ENCODE measurements around the gene CNGB1.
"Not testable (repeated sequence)": the region's sequence is repeated elsewhere in the genome, so short reads cannot be mapped to it uniquely, and the experiment has no call there.

Gene CNGB1

GRCh38 chr16:57970970-57971369, at the start of gene CNGB1:
CNGB1 (minus strand) TSS chr16:57971128; CDS start chr16:57967286, 3,842 bp downstream.
- DNase-seq = no peak

DNA sequence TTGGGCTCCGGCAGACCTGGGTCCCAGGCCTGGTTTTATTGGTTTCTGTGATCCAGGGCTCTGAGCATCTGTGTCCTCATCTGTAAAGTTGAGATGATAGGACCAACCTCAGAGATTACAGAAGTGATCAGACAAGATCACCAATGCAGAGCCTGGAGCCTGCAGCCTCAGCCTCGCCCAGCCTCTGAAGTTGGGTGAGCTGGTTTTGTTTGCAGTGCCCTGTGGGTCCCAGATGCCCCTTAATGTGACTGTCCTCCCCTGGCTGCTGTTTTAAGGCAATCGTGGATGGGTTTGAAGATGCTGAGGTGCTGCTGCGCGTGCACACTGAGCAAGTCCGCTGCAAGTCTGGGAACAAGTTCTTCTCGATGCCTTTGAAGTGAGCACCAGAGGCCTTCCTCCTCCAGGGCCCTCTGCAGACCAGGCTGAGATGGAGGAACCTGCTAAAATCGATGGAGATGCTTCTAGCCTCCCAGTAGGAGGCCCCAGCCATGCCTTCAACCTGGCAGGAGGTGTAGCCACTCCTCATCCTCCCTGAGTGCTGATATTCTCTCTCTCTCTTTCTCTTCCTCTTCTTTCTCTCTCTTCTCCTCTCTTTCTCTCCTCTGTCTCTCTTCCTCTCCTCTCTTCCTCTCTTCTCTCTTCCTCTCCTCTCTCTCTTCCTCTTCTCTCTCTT, 49.1 kb upstream of the CNGB1 start:
- no peak for DNase-seq

DNA sequence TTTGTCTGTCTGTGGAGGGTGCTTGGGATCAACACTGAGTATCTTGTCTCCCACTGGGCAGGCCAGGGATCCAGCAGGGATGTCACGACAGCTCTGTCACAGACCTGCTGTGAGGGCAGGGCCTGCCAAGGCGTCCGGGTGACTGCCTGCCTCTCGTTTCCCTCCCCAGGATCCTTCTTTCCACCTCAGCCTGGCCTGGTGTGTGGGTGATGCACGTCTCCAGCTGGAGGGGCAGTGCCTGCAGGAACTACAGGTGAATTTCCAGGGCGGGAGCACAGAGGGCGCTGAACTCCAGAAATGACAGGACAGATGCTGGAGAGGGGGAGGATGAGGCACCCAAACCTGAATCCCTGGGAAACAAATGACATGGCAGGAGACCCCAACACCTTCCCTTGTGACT, 47.9 kb upstream of the CNGB1 start:
- DNase-seq = no peak

DNA sequence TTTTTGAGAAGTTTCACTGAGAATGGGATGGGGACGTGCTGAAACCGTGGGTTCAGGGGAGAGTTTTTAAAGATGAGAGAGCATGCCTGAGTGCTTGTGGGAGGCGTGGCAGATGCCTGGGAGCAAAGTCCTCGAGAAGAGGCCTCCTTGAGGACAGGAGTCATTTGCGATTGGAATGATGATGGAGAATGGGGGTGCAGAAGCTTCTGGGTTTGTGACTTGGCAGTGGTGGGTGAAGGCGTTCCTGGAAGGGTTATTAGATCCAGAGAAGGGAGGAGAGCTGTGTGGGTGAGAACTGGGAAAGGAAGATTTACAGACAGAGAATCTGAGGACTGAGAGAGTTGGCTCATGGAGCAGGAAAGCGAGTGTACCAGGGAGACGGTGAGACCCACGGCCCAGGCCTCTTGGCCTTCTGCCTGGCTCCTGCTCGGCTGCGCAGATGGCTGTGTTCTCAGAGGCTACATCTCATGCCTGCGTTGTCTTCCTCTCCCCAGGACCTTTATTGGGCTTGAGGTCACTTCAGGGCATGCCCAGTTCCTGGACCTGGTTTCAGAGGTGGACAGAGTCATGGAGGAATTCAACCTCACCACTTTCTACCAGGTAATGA, 46.0 kb upstream of the CNGB1 start:
- DNase-seq = no peak

- no peak for DNase-seq
Observed at GRCh38 chr16:58013201-58013956, 42.5 kb upstream of the CNGB1 start.

- no peak for DNase-seq
Observed at GRCh38 chr16:58012481-58012880, 41.6 kb upstream of the CNGB1 start.

DNA sequence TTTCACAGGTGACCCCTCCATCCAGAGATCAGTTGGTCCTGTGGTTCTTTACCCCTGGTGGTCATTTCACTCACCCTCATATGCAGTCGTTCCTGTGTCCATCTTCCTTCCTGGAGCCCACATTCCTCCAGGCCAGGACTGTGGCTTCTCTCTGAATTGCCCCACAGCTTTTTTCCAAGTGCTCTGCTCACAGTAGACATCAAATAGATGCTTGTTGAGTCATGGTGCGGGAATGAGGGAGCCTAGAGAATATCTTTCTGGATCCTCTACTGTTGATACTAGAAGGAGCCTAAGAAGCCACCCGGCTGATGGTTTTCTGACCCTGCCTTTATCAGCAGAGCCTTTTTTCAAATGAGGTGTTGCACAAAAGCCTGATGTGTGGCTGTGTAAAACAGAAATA, 40.7 kb upstream of the CNGB1 start:
- no peak for DNase-seq

DNA sequence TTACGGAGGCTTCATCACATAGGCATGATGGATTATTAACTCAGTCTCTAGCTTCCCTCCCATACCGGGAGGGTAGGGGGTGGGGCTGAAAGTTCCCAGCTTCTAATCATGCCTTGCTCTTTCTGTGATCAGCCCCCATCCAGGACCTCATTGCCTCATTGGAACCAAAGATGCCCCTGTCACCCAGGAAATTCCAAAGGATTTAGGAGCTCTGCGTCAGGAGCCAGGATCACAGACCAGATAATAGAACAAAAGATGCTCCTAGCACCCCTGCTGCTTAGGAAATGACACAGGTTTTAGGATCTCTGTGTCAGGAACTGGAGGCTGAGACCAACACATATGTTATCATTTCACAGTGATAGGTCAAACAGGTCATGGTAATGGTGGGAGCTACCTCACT, 40.0 kb upstream of the CNGB1 start:
- no peak for DNase-seq

- DNase-seq = no peak
Observed at GRCh38 chr16:58009856-58010416, 39.0 kb upstream of the CNGB1 start.

- DNase-seq = not testable (repeated sequence)
Observed at GRCh38 chr16:58004736-58005135, 33.8 kb upstream of the CNGB1 start.

DNA sequence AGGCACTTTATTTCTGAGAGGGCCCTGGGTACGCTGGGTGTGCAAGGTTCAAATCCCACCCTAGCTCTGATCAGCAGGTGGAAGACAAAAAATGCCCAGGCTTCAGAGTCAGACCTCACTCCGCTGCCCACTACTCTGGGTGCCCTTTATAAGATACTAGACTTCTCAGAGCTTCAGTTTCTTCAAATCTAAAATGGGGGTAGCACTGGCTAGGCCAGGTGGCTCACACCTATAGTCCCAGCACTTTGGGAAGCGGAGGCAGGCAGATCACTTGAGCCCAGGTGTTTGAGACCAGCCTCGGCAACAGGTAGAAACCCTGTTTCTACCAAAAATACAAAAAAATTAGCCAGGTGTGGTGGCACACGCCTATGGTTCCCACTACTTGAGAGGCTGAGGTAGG, 32.0 kb upstream of the CNGB1 start:
- no peak for DNase-seq

DNA sequence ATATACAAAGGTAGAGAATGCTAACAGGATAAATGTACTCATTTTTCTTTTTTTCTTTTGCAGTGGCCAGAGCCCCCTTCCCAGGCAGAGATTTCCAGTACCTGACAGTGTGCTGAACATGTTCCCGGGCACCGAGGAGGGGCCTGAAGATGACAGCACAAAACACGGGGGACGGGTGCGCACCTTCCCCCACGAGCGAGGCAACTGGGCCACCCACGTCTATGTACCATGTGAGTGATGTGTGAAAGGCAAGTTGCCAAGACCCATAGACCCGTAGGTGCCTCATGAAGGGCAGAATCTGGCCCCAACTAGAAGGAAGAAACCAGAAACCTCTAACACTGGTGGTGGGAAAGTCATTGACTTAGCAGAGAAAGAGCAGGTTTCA, 31.5 kb upstream of the CNGB1 start:
- DNase-seq = no peak

DNA sequence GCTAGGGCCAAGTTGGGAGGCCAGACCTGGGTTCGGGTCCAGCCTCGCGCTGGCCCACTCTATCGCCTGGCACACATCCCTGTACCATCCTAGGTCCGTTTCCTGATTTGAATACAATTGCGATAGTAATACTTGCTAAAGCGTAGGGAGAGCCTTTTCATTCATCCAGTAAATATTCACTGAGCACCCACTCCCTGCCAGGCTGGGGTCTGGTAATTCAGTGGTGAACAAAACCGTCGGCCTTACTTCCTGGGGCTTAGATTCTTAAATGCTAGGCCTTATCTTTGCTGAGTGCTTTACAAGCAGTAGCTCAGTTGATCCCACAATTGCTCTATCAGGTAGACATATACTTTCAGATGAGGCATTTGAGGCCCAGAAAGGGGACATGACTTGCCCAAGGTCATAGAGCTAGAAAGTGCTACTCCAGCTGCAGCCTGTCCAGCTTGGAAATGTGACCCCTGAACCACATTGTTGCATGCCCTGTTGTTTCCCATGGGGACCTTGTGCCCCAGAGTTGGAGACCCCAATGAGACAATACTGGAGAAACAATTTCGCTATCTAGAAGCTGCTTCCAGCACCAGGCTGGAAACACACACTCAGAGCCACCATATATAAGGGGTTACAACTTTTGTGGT, 31.0 kb upstream of the CNGB1 start:
- no peak for DNase-seq

DNA sequence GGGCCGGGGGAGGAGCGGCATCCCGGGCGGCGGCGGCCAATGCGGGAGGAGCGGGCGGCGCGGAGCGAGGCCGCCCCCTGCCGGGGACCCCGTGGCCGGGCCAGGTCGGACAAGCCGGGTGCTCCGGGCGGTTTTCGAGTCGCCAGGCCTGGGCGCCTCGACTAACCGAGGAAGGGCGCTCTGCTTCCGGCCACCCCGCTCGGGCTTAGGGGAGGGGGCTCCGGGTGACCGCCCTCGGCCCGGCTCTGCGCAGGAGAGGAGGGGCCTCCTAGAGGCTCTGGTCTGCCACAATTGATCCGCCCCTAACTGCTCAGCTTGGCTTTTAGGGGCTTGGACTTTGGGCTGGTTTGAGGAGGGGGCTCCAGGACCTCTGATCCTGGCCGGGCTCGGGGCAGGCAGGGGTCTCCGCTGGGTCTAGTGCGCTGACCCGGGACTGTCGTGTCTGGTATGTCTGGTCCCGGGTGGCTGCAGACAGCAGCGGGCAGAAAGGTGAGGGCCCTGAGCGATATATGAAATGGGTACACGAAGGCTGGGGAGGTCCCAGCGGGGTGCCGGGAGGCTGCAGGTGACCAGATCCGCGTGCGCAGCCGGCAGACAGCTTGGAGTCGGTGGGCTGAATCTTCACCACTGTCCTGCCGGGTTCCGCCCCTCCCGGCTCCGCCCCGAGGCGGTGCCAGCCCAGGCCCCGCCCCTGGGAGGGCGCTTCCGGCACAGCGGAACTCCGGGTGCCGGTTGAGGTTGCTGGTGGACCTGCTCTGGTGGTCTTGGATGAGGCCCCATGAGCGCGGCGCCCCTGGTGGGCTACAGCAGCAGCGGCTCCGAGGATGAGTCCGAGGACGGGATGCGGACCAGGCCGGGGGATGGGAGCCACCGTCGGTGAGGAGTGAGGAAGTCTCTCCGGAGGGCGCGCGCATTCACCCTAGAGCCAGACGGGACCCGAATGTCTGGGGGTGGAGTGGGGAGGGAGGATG, 30.1 kb upstream of the CNGB1 start, which contains the start of gene USB1:
TSS of gene USB1 (plus strand) at position 702 of the 971 bp plus-strand sequence. CDS start at position 779, 77 bp downstream.
- peak; percentile 39 for DNase-seq

GRCh38 chr16:57999971-58000705, 29.2 kb upstream of the CNGB1 start, which contains the start of gene ZNF319:
ZNF319 (minus strand) TSS chr16:58000672; CDS start chr16:57998265, 2,407 bp downstream.
- DNase-seq = no peak

- no peak for DNase-seq
Observed at GRCh38 chr16:57999366-57999970, 28.5 kb upstream of the CNGB1 start.

- no peak for DNase-seq
Observed at GRCh38 chr16:57998992-57999365, 28.1 kb upstream of the CNGB1 start.

DNA sequence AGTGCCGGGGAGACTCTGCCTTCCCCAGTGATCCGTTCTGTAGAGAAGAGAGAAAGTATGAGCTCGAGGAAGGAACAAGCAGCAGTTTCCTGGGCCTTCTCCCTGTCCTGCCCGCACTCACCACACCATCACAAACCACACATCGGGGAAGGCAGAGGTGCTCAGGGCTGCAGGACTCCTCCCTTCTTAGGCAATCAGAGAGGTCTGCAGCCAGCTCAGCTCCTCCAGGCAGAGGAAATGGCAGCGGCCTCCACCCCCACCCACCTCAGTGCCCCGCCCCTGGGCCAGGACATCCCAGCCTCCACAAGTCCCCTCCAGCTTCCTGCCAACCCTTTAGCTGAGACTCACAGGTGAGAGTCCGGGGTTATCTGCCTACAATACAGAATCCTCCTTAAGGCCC, 27.6 kb upstream of the CNGB1 start:
- no peak for DNase-seq

GRCh38 chr16:57997528-57998265, 26.8 kb upstream of the CNGB1 start:
- no peak for DNase-seq

DNA sequence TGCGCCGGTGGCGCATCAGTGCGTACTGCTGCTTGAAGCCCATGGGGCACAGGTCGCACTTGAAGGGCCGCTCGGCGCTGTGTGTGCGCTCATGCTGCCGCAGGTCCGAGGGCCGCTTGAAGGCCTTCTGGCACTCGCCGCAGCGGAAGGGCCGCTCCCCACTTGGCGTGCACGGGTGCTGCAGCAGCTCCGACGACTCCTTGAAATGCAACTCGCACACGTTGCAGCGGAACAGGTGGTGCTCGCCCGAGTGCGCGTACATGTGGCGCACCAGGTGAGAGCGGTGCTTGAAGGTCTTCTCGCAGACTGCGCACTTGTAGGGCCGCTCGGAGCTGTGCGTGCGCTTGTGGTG, 26.2 kb upstream of the CNGB1 start:
- no peak for DNase-seq

Data from NCI-H187 treated with DMSO at 0.1 percent for 48 hours (cell line).